ENCODE results near the gene DLX5. TPM values are rescaled to one million over a fixed set of nuclear protein-coding genes. Genes with fewer than 3 reads are reported as not detected.

DLX5 gene
- total RNA-seq, 4 donors from 2014 or later: 0.69 to 1.3 TPM; not detected in 2

DNA sequence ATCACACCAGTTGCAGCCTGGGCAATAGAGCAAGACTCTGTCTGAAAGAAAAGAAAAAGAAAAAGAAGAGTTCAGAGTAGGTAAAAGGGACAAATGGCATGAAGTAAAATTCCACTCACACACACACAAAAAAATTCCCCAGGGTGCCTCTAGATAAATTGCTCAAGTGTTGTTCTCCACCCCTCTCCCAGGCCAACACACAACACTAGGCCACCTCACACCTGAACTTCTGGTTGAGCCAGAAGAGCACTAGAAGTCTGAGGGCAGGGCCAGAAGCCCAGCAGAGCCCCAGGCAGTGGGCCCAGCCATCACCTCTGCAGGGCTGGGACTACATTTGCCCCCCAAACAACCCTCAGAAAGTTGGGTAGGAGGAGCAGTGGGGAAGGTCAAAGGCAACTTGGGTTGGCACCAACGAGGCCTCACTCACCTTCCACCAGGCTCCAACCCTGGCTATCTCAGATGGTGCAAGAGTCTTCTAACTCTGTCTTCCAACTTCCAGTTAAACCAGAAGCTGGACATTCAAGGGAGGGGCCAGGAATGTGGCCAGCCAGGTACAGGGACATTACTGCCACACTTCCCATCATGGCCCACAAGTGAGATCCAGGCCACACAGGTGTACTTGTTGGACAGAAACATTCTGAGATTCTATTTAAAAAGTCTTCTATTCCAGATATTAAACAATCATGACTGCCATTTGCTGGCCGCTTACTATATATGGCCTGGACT lies 44.9 kb downstream of the DLX5 start:
- TF ChIP-seq, protein P1, sequence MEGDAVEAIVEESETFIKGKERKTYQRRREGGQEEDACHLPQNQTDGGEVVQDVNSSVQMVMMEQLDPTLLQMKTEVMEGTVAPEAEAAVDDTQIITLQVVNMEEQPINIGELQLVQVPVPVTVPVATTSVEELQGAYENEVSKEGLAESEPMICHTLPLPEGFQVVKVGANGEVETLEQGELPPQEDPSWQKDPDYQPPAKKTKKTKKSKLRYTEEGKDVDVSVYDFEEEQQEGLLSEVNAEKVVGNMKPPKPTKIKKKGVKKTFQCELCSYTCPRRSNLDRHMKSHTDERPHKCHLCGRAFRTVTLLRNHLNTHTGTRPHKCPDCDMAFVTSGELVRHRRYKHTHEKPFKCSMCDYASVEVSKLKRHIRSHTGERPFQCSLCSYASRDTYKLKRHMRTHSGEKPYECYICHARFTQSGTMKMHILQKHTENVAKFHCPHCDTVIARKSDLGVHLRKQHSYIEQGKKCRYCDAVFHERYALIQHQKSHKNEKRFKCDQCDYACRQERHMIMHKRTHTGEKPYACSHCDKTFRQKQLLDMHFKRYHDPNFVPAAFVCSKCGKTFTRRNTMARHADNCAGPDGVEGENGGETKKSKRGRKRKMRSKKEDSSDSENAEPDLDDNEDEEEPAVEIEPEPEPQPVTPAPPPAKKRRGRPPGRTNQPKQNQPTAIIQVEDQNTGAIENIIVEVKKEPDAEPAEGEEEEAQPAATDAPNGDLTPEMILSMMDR (IDR thresholded peaks at IDR 0.05): no peak
- DNase-seq (ENCODE audit: low spot score): no peak
- ATAC-seq (ENCODE audit: low FRiP score): no peak

DNA sequence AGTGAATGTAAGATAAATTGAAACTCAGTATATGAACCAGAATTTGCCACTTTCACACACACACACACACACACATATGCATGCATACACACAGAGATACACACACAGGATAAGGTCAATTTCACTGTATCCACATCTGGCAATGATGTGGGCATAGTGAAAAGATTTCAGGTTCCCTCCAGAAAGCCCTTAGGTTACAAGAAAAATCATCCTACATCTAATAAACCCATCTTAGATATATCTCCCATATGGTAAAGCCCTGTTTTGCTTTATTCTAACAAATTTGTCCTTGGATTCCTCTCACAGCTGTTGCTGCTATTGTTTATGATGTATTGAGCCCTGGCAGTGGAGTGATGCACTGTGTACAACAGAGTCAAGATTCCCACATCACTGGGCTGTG lies 47.2 kb downstream of the DLX5 start:
- TF ChIP-seq, protein P1 (IDR thresholded peaks at IDR 0.05): no peak
- DNase-seq (ENCODE audit: low spot score) (no peak), ATAC-seq (ENCODE audit: low FRiP score) (no peak)

DNA sequence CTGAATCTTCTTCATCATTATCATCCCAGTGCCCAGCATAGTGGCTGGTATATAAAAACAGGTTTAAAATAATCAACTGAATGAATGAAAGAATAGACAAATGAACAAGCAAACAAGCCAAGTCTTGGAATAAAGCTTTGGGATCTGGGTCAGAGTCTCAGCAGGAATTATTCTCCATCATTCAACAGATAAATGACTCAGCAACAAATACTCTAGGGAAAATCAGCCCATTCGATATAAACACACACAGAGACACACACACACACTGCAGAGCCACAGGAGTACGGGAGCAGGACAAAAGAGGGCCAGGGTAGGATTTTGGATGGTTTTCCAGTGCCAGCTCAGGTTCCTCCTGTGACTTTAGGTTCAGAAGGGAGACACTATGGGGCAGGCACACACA lies 48.5 kb downstream of the DLX5 start:
- no peak for ATAC-seq (ENCODE audit: low FRiP score)
- no peak for DNase-seq (ENCODE audit: low spot score)
- TF ChIP-seq, protein P1 (IDR thresholded peaks at IDR 0.05): no peak

DNA sequence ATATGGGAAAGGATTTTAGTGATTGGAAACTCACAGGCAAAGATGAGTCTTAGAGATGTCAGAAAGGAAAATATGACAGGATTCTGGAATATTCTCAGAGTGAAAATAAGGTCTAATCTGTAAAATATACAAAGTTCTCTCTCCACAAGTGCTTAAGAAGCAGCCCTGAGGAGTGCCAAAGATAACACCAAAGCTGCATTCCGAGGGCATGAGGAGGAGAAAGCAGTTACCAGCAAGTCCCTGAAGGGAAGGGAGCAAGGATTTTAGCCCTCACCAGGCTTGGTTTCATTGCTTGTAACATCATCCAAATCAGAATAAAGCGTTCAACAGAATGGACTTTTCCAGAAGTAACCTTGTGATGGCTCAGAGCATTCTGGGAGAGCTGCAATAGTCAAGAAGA lies 50.6 kb downstream of the DLX5 start:
- ATAC-seq (ENCODE audit: low FRiP score) (no peak), DNase-seq (ENCODE audit: low spot score) (no peak)
- TF ChIP-seq, protein P1 (IDR thresholded peaks at IDR 0.05): no peak

DNA sequence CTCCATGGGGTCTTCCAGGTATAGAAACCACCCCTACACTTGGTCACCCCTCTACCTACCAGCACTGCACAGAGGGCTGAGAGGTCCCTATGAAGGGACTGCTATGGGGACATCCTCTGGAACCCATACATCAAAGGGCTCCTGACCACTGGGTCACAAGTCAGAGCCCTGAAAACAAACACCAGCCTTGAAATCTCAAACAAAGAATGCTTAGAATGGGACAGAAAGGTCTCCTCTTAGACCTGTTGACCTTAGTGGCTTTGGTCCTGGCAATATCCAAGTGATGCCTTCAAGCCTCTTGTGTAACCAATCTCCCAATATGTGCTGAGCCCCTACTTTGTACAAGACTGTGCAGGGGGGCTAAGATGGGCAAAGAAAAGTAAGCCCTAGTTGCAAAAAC lies 53.9 kb downstream of the DLX5 start:
- ATAC-seq (ENCODE audit: low FRiP score) (no peak), DNase-seq (ENCODE audit: low spot score) (no peak)
- TF ChIP-seq, protein P1 (IDR thresholded peaks at IDR 0.05): no peak

Small RNA genes lying within 50 kb of the gene (small RNA-seq; reads per million reads assigned to genes)
- gene RF01778: not detected

Other genes with a start within 250 kb of the DLX5 start
- gene DLX6, start 19.3 kb downstream of the DLX5 start, total RNA-seq: not detected
- gene SDHAF3, start 92.9 kb upstream of the DLX5 start, total RNA-seq: 10 to 100 TPM in 2 of 4 donors, 1 to 10 TPM in 2; 3.4 to 10.5 (median 7.5) TPM

All from omental fat pad (tissue), 4 donors.